Stimulated activated CD8-positive, alpha-beta memory T cell treated with anti-CD3 and anti-CD28 coated beads, Interleukin-7, amount 100 ng/mL, for 1 hour (primary cell): ENCODE results near the gene NKD1.

Experiments
- DNase-seq, 2 donors: peaks; one replicate each; pipeline ENCODE4 v3.0.0-alpha.2; 2020; ENCODE audit warnings: low read depth in 2 of 2

The NKD1 gene

GRCh38 chr16:50580180-50580798 lies 32.1 kb downstream of the NKD1 start:
- no peak for DNase-seq

DNA sequence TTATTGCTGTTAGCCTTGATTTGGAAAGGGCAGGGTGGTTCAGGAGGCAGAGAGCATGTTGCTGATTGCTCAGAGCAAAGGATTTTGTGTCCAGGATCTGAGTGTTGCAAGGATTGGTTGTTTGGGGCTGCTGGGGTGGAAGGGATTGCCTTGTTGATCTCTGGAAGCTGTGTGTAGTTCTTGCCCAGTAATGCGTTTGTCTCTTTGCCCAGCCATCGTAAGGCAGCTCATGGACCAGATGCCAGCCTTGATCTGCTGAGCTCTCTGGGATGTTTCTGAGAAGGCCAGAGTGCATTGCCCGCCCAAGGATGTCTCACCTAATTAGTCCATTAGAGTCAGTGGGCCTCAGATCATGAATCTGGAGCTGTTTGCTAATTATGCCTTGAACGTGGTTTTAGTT lies 33.6 kb downstream of the NKD1 start:
- DNase-seq: no peak

- no peak for DNase-seq
These were observed 35.0 kb downstream of the NKD1 start for GRCh38 chr16:50583211-50583610.

- no peak for DNase-seq
These were observed 36.0 kb downstream of the NKD1 start for GRCh38 chr16:50584033-50584722.

- no peak for DNase-seq
These were observed 37.2 kb downstream of the NKD1 start for GRCh38 chr16:50585331-50585776.

DNA sequence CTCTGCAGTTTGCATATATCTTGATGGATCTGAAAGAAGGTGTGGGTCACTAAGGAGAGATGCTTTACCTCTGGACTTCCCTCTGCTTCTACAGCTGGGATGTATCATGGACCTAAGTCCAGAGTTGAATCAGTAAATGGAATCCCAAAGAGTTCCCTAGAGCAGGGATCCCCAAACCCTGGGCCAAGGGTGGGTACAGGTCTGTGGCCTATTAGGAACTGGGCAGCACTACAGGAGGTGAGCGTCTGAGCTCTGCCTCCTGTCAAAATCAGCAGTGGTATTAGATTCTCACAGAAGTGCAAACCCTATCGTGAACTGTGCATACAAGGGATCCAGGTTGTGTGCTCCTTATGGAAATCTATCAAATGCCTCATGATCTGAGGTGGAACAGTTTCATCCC lies 39.3 kb downstream of the NKD1 start:
- DNase-seq: no peak

DNA sequence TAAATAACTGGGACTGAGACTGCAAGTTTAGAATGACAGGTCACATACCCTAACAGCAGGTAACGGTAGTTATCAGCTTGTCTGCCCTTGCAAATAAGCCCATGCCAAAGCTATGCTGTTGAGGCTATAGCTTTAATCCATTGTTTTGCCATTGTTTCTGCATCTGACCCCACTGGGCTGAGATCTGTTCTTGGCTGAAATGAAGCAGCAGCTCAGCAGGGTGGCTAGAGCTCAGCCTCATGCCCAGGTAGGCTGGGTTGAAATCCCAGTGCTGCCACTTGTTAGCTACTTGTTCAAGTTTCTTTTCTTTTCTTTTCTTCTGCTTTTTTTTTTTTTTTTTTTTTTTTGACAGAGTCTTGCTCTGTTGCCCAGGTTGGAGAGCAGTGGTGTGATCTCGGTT lies 40.1 kb downstream of the NKD1 start:
- no peak for DNase-seq

GRCh38 chr16:50591209-50591608 lies 43.0 kb downstream of the NKD1 start:
- no peak for DNase-seq

- DNase-seq: no peak
These were observed 43.9 kb downstream of the NKD1 start for GRCh38 chr16:50591800-50592771.

GRCh38 chr16:50592996-50593395 lies 44.8 kb downstream of the NKD1 start:
- DNase-seq: no peak

GRCh38 chr16:50593410-50594150 lies 45.4 kb downstream of the NKD1 start:
- no peak for DNase-seq

GRCh38 chr16:50594308-50595260 lies 46.4 kb downstream of the NKD1 start:
- no peak for DNase-seq

DNA sequence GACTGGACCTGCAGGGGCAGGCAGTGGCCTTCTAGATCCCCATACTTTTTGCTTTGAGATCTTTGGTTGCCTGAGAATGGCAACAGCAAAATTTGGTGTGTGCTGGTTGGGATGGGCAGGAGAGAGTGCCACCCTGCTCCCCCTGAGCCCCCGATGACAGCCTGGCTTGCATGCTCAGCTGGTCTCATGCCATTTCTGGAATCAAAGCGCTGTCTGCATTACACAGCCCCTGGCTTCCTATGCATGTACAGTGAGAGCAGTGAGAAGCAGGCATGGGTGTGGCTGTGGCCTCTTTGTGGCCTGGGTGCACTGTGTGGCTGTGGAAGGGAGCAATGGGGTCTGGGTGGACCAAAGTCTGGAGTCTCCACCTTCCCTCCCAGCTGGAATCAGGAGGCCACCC lies 47.7 kb downstream of the NKD1 start:
- no peak for DNase-seq

- DNase-seq: no peak
These were observed 48.7 kb downstream of the NKD1 start for GRCh38 chr16:50596762-50597450.

GRCh38 chr16:50597563-50598255 lies 49.5 kb downstream of the NKD1 start:
- no peak for DNase-seq

- no peak for DNase-seq
These were observed 50.2 kb downstream of the NKD1 start for GRCh38 chr16:50598256-50598894.

DNA sequence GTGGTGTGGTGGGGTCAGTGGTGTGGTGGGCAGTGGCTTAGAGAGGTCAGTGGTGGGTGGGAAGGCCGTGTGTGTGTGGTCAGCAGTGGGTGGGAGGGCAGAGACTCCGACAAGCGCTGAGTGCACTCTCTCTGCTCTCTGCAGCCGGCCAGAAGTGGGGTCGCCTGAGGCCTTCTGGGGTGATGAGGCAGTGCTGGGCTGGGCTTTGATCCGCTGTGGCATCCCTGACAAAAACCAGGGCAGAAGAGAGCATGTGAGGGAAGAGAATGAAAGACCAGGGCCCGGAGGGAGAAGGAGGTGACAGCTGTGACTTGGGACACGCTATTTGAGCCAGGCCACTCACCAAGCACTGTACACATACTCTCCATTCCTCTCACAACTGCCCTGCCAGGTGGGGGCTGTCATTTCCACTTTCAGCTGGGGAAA lies 50.8 kb downstream of the NKD1 start:
- no peak for DNase-seq

DNA sequence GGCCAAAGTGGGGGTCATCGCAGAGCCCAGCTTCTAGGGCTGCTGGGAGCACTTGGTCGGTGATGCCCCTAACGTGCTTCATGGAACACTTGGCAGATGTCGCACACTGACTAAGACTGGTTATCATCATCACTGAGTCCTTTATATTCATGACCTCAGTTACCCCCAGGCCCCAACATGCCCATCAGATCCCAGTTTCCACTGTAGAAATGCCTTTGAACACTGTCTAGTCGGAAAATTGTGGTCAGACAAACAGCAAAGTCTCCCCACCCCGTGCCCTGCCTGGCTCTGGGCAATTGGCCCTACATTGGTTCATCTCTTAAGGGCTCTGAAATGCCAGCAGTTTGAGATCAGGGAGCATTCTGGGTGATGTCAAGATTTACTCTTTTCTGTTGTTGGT lies 51.3 kb downstream of the NKD1 start:
- DNase-seq: no peak
